ENCODE data around the gene RRP9. TPM values are rescaled to one million over a fixed set of nuclear protein-coding genes. Genes with fewer than 3 reads are reported as not detected.
"Not testable (repeated sequence)": the region's sequence is repeated elsewhere in the genome, so short reads cannot be mapped to it uniquely, and the experiment has no call there.

The RRP9 gene
- total RNA-seq, 1 donor from 2014 or later = 10.5 TPM

- Histone ChIP-seq H3K79me2 (ENCODE audit: low read depth) (no peaks in the 10 kb centered on the region), H3K4me2 (no peak overlapping the region), H3K9me3 (ENCODE audit: low read depth) (no peaks in the 10 kb centered on the region), H3K27ac (no peak overlapping the region), H3K36me3 (no peaks in the 10 kb centered on the region), H3K4me1 (no peaks in the 10 kb centered on the region), H3K9ac (no peak overlapping the region), H3K27me3 (no peaks in the 10 kb centered on the region), H2AFZ (replicated peaks) (no peak overlapping the region), H3K4me3 (no peak overlapping the region), H4K20me1 (ENCODE audit: low read depth) (peaks cover 19% of the 10 kb centered on the region), H3F3A (ENCODE audit: low read depth) (no peaks in the 10 kb centered on the region)
- TF ChIP-seq, protein P1, sequence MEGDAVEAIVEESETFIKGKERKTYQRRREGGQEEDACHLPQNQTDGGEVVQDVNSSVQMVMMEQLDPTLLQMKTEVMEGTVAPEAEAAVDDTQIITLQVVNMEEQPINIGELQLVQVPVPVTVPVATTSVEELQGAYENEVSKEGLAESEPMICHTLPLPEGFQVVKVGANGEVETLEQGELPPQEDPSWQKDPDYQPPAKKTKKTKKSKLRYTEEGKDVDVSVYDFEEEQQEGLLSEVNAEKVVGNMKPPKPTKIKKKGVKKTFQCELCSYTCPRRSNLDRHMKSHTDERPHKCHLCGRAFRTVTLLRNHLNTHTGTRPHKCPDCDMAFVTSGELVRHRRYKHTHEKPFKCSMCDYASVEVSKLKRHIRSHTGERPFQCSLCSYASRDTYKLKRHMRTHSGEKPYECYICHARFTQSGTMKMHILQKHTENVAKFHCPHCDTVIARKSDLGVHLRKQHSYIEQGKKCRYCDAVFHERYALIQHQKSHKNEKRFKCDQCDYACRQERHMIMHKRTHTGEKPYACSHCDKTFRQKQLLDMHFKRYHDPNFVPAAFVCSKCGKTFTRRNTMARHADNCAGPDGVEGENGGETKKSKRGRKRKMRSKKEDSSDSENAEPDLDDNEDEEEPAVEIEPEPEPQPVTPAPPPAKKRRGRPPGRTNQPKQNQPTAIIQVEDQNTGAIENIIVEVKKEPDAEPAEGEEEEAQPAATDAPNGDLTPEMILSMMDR (IDR thresholded peaks at IDR 0.05) = no peak
- TF ChIP-seq EZH2 (IDR thresholded peaks at IDR 0.05) (no peak), EZH2phosphoT487 (IDR thresholded peaks at IDR 0.05) (no peak)
- Mint-ChIP-seq H3K27ac (no peak overlapping the region), H3K36me3 (peaks cover 4% of the 10 kb centered on the region), H3K4me1 (no peaks in the 10 kb centered on the region), H3K27me3 (ENCODE audit: insufficient read depth, low read depth) (peaks cover 4% of the 10 kb centered on the region), H3K4me3 (no peak overlapping the region), H3K9me3 (no peaks in the 10 kb centered on the region)
- peak; percentile 53 for DNase-seq (ENCODE audit: low spot score)
Measured at GRCh38 chr3:51929420-51930003, 12.2 kb downstream of the RRP9 start.

GRCh38 chr3:51928981-51929380 is 12.7 kb downstream of the RRP9 start:
- H3K4me1 Mint-ChIP-seq; H3K4me3 ChIP-seq; H3F3A ChIP-seq (ENCODE audit: low read depth); H3K27me3 ChIP-seq; DNase-seq (ENCODE audit: low spot score); H3K4me1 ChIP-seq; H3K27ac Mint-ChIP-seq; H3K4me2 ChIP-seq; H3K36me3 ChIP-seq; H3K79me2 ChIP-seq (ENCODE audit: low read depth); H3K9ac ChIP-seq; H3K4me3 Mint-ChIP-seq; H3K27ac ChIP-seq; H3K36me3 Mint-ChIP-seq; H3K9me3 Mint-ChIP-seq; H3K9me3 ChIP-seq (ENCODE audit: low read depth); H3K27me3 Mint-ChIP-seq (ENCODE audit: insufficient read depth, low read depth); H2AFZ ChIP-seq (replicated peaks): not testable (repeated sequence)
- peaks cover 17% of the 10 kb centered on the region for H4K20me1 ChIP-seq (ENCODE audit: low read depth)

- Mint-ChIP-seq H3K36me3 (peaks cover 2% of the 10 kb centered on the region), H3K9me3 (no peaks in the 10 kb centered on the region), H3K4me3 (no peak overlapping the region), H3K27me3 (ENCODE audit: insufficient read depth, low read depth) (peaks cover 3% of the 10 kb centered on the region), H3K27ac (no peak overlapping the region), H3K4me1 (no peaks in the 10 kb centered on the region)
- H3K9ac ChIP-seq = no peak overlapping the region
- H3K4me2 ChIP-seq = no peak overlapping the region
- no peaks in the 10 kb centered on the region for H3F3A ChIP-seq (ENCODE audit: low read depth)
- peaks cover 16% of the 10 kb centered on the region for H4K20me1 ChIP-seq (ENCODE audit: low read depth)
- no peaks in the 10 kb centered on the region for H3K36me3 ChIP-seq
- H3K4me3 ChIP-seq = no peak overlapping the region
- no peak overlapping the region for H3K27ac ChIP-seq
- no peaks in the 10 kb centered on the region for H3K79me2 ChIP-seq (ENCODE audit: low read depth)
- no peak overlapping the region for H2AFZ ChIP-seq (replicated peaks)
- H3K9me3 ChIP-seq (ENCODE audit: low read depth) = no peaks in the 10 kb centered on the region
- DNase-seq (ENCODE audit: low spot score) = no peak
- no peaks in the 10 kb centered on the region for H3K27me3 ChIP-seq
- no peak for TF ChIP-seq EZH2 (IDR thresholded peaks at IDR 0.05)
- TF ChIP-seq, protein P1 (IDR thresholded peaks at IDR 0.05) = no peak
- TF ChIP-seq EZH2phosphoT487 (IDR thresholded peaks at IDR 0.05) = no peak
- H3K4me1 ChIP-seq = no peaks in the 10 kb centered on the region
Measured at GRCh38 chr3:51928438-51928837, 13.3 kb downstream of the RRP9 start.

- TF ChIP-seq EZH2phosphoT487 (IDR thresholded peaks at IDR 0.05) (no peak), EZH2 (IDR thresholded peaks at IDR 0.05) (no peak)
- TF ChIP-seq, protein P1 (IDR thresholded peaks at IDR 0.05) = no peak
- no peak overlapping the region for H2AFZ ChIP-seq (replicated peaks)
- no peak overlapping the region for H3K4me3 ChIP-seq
- no peak overlapping the region for H3K9ac ChIP-seq
- no peaks in the 10 kb centered on the region for H3F3A ChIP-seq (ENCODE audit: low read depth)
- H3K36me3 ChIP-seq = no peaks in the 10 kb centered on the region
- H3K79me2 ChIP-seq (ENCODE audit: low read depth) = no peaks in the 10 kb centered on the region
- H3K4me1 ChIP-seq = no peaks in the 10 kb centered on the region
- Mint-ChIP-seq H3K36me3 (peaks cover 2% of the 10 kb centered on the region), H3K27ac (no peak overlapping the region), H3K4me3 (no peak overlapping the region), H3K4me1 (no peaks in the 10 kb centered on the region), H3K27me3 (ENCODE audit: insufficient read depth, low read depth) (peaks cover 3% of the 10 kb centered on the region), H3K9me3 (no peaks in the 10 kb centered on the region)
- H4K20me1 ChIP-seq (ENCODE audit: low read depth) = peaks cover 16% of the 10 kb centered on the region
- no peaks in the 10 kb centered on the region for H3K9me3 ChIP-seq (ENCODE audit: low read depth)
- no peaks in the 10 kb centered on the region for H3K27me3 ChIP-seq
- DNase-seq (ENCODE audit: low spot score) = no peak
- no peak overlapping the region for H3K27ac ChIP-seq
- no peak overlapping the region for H3K4me2 ChIP-seq
Measured at GRCh38 chr3:51927061-51927977, 14.4 kb downstream of the RRP9 start.

All from neural progenitor cell (in vitro differentiated cells).